ENCODE data around the gene PDRG1. TPM values are rescaled to one million over a fixed set of nuclear protein-coding genes. Genes with fewer than 3 reads are reported as not detected.

The PDRG1 gene
- total RNA-seq, 6 experiments from 2014 or later: 4.5 to 6.6 (median 4.9) TPM

- H3K9me3 ChIP-seq: no peaks in the 10 kb centered on the region
- no peaks in the 10 kb centered on the region for H3K27me3 ChIP-seq
- no peak overlapping the region for H3K27ac ChIP-seq
- TF ChIP-seq POLR2A (IDR thresholded peaks at IDR 0.05): no peak
- TF ChIP-seq, protein P1, sequence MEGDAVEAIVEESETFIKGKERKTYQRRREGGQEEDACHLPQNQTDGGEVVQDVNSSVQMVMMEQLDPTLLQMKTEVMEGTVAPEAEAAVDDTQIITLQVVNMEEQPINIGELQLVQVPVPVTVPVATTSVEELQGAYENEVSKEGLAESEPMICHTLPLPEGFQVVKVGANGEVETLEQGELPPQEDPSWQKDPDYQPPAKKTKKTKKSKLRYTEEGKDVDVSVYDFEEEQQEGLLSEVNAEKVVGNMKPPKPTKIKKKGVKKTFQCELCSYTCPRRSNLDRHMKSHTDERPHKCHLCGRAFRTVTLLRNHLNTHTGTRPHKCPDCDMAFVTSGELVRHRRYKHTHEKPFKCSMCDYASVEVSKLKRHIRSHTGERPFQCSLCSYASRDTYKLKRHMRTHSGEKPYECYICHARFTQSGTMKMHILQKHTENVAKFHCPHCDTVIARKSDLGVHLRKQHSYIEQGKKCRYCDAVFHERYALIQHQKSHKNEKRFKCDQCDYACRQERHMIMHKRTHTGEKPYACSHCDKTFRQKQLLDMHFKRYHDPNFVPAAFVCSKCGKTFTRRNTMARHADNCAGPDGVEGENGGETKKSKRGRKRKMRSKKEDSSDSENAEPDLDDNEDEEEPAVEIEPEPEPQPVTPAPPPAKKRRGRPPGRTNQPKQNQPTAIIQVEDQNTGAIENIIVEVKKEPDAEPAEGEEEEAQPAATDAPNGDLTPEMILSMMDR (IDR thresholded peaks at IDR 0.05): no peak
- H3K4me1 ChIP-seq: no peaks in the 10 kb centered on the region
- DNase-seq (no peak), ATAC-seq (no peak)
- no peaks in the 10 kb centered on the region for H3K36me3 ChIP-seq
- no peak overlapping the region for H3K4me3 ChIP-seq
- intact Hi-C loops (cut with DNase I): no loop called here
- 51% methylated on average over 9 of the region's 9 CpGs for WGBS (ENCODE audit: insufficient coverage, low coverage, low lambda C conversion rate, missing lambda C conversion rate)
Measured at GRCh38 chr20:31925631-31926030, 26.2 kb downstream of the PDRG1 start.

DNA sequence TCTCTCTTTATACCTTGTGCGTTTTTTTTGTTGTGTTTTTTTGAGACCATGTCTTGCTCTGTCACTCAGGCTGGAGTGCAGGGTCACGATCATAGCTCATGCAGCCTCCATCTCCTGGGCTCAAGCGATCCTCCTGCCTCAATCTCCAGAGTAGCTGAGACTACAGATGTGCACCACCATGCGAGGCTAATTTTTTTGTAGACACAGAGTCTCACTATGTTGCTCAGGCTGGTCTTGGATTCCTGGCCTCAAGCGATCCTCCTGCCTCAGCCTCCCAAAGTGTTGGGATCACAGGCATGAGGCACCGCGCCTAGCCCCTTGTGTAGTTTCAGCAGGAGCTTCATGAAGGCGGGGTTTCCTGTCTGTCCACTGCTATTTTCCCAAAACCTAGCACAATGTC, 27.3 kb downstream of the PDRG1 start:
- TF ChIP-seq, protein P1 (IDR thresholded peaks at IDR 0.05): no peak
- no peak for TF ChIP-seq POLR2A (IDR thresholded peaks at IDR 0.05)
- no peaks in the 10 kb centered on the region for H3K4me1 ChIP-seq
- H3K27ac ChIP-seq: no peak overlapping the region
- WGBS (ENCODE audit: insufficient coverage, low coverage, low lambda C conversion rate, missing lambda C conversion rate): 80% methylated on average over 7 of the region's 8 CpGs
- no peaks in the 10 kb centered on the region for H3K9me3 ChIP-seq
- ATAC-seq (no peak), DNase-seq (no peak)
- H3K27me3 ChIP-seq: no peaks in the 10 kb centered on the region
- no peaks in the 10 kb centered on the region for H3K36me3 ChIP-seq
- no peak overlapping the region for H3K4me3 ChIP-seq
- intact Hi-C loops (cut with DNase I): no loop called here

DNA sequence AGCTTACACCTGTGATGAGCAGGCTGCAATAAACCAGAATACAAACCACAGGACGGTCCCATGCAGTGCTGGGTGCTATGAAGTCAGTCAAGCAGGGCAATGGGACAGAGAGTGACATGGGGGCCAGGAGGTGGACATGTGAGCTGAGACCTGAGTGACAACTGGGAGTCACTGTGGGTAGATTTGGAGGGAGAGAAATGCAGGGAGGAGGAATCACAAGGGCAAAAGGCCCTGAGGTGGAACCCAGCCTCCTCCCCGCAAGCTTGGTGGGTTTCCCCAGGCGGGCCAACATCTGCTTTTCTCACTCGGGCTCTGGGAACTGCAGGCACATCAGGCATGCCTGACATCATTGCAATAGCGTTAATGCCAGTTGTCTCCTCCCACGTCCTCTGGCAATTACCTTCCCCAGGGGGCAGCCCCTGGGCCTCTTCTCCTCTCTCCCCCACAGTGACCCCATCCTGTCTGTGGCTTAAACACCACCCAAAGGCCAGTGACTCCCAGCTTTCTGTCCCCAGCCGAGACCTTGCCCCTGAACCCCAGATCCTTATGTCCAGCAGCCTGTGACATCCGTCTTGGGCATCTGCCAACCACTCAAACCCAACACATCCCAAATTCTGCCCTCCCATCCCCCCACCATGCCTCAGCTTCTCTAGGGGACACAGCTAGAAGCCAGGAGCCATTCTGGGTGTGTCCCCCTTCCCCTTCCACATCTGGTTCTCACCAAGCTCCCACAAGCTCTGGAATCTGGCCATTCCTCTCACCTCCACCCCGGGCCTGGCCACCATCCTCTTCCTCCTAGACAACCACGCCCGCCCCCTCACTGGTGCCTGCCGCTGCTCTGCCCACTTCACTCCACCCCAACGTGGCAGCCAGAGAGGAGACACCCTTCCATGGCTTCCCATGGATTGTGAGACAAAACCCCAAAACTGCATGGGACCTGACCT, 28.2 kb downstream of the PDRG1 start:
- no peaks in the 10 kb centered on the region for H3K36me3 ChIP-seq
- no peaks in the 10 kb centered on the region for H3K4me1 ChIP-seq
- WGBS (ENCODE audit: insufficient coverage, low coverage, low lambda C conversion rate, missing lambda C conversion rate): 41% methylated on average over 9 of the region's 13 CpGs
- DNase-seq (no peak), ATAC-seq (no peak)
- TF ChIP-seq POLR2A (IDR thresholded peaks at IDR 0.05): no peak
- TF ChIP-seq, protein P1 (IDR thresholded peaks at IDR 0.05): no peak
- H3K27me3 ChIP-seq: no peaks in the 10 kb centered on the region
- H3K9me3 ChIP-seq: no peaks in the 10 kb centered on the region
- intact Hi-C loops (cut with DNase I): no loop called here
- H3K4me3 ChIP-seq: no peak overlapping the region
- no peak overlapping the region for H3K27ac ChIP-seq

DNA sequence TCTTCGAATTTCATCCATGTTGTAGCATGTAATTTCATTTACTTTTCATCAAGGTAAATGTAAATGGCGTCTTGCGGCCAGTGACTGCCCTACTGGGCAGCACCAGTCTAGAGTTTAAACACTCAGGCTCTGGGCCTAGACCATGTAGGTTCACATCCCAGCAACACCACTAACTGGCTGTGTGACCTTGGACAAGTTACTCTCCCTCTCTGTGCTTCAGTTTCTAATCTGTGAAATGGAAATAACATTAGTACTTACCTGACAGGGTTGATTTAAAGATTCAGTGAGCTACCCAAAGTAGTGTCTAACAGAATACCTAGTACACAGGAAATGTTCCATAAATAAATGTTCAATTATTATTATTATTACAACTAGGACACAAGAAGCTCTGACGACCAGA, 29.3 kb downstream of the PDRG1 start:
- no peaks in the 10 kb centered on the region for H3K27me3 ChIP-seq
- WGBS (ENCODE audit: insufficient coverage, low coverage, low lambda C conversion rate, missing lambda C conversion rate): 73% methylated on average over 4 of the region's 4 CpGs
- intact Hi-C loops (cut with DNase I): no loop called here
- H3K9me3 ChIP-seq: no peaks in the 10 kb centered on the region
- DNase-seq (no peak), ATAC-seq (no peak)
- H3K36me3 ChIP-seq: no peaks in the 10 kb centered on the region
- TF ChIP-seq, protein P1 (IDR thresholded peaks at IDR 0.05): no peak
- TF ChIP-seq POLR2A (IDR thresholded peaks at IDR 0.05): no peak
- no peaks in the 10 kb centered on the region for H3K4me1 ChIP-seq
- H3K4me3 ChIP-seq: no peak overlapping the region
- no peak overlapping the region for H3K27ac ChIP-seq

Data from right lobe of liver (tissue), 6 donors.